ENCODE results near the gene MAD2L2. TPM values are rescaled to one million over a fixed set of nuclear protein-coding genes. Genes with fewer than 3 reads are reported as not detected.

The MAD2L2 gene
- polyA plus RNA-seq, 6 donors from 2014 or later: 43.6 to 75.4 (median 56.2) TPM

DNA sequence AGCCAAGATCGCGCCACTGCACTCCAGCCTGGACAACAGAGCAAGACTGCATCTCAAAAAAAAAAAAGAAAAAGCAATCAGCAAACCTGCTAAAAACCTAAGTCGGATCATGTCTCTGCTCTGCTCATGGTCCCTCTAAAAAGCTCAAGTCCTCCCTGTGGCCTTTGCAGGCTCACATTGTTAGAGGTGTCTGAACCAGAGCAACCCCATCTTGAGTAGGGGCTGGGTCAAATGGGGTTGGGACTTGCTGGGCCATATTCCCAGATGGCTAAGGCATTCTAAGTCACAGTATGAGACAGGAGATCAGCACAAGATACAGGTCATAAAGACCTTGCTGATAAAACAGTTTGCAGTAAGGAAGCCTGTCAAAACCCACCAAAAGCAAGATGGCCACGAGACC is 7.6 kb upstream of the MAD2L2 start:
- no peak for DNase-seq
- Mint-ChIP-seq H3K4me3 (no peak overlapping the region), H3K27me3 (peaks cover 24 to 44% (median 42%) of the 10 kb centered on the region in 3 donors), H3K27ac (no peak overlapping the region), H3K36me3 (no peaks in the 10 kb centered on the region), H3K9me3 (no peaks in the 10 kb centered on the region), H3K4me1 (peaks cover 24 to 36% (median 27%) of the 10 kb centered on the region in 3 donors)
- no peak for ATAC-seq (ENCODE audit: low read depth in 2 of 2)

DNA sequence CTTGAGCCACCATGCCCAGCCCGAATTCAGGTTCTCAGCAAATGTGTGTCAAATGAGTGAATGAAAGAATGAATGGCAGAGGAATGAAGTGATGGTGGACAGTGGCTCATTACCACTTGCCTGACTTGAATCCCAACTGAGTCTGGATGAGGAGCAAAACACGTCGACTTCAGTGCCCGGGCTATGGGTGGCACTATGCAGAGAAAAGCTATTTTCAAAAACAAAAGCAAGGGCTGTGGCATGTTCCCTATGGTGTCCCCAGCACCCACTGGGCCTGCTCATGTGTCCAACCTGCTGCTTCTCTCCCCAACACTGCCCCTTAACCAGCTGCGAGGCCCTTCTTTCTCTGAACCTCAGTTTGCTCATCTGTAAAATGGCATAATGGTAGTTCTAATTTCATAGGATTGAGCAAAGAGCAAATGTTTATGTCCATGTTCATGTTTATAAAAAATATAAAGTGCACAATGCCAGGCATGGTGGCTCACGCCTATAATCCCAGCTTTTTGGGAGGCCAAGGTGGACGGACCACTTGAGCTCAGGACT is 4.3 kb upstream of the MAD2L2 start:
- peak overlapping the region in 1 of 8 donors; percentile 1 for H3K4me3 Mint-ChIP-seq
- no peaks in the 10 kb centered on the region for H3K36me3 Mint-ChIP-seq
- DNase-seq (no peak), ATAC-seq (ENCODE audit: low read depth in 2 of 2) (no peak)
- H3K27me3 Mint-ChIP-seq: peaks cover 7 to 19% (median 17%) of the 10 kb centered on the region in 3 donors
- H3K9me3 Mint-ChIP-seq: no peaks in the 10 kb centered on the region
- peaks cover 10 to 26% (median 17%) of the 10 kb centered on the region in 3 donors for H3K4me1 Mint-ChIP-seq
- no peak overlapping the region for H3K27ac Mint-ChIP-seq

DNA sequence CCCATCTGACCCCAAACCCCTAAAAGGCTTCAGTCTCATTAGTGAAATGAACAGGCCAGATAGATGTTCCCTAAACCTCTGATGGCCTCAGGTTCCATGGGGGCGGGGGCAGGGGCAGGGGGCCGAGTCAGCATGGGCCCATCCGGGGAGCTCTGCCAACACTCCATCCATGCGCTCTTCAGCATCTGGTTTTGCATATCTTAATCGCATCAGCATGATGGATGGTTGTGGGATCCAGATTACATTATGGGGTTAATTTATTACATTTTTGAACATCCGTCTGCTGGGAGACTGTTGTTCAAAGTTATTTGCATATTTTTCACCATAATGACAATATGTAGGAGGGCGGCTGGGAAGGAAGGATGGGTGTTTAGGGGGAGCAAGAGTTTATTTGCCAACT is 3.1 kb upstream of the MAD2L2 start:
- ATAC-seq (ENCODE audit: low read depth in 2 of 2): no peak
- H3K36me3 Mint-ChIP-seq: no peaks in the 10 kb centered on the region
- DNase-seq: no peak

GRCh38 chr1:11682799-11683198 is 1.9 kb upstream of the MAD2L2 start:
- no peaks in the 10 kb centered on the region for H3K9me3 Mint-ChIP-seq
- ATAC-seq (ENCODE audit: low read depth in 2 of 2) (no peak), DNase-seq (no peak)
- H3K27ac Mint-ChIP-seq: no peak overlapping the region
- H3K4me3 Mint-ChIP-seq: peak overlapping the region in 3 of 8 donors; percentile 22 to 54 (median 33)
- no peaks in the 10 kb centered on the region for H3K36me3 Mint-ChIP-seq
- peaks cover 9 to 32% (median 27%) of the 10 kb centered on the region in 3 donors for H3K4me1 Mint-ChIP-seq
- H3K27me3 Mint-ChIP-seq: peaks cover 0 to 3% (median 0%) of the 10 kb centered on the region in 3 donors

More for the DNA sequence above, 3.1 kb upstream of the MAD2L2 start:
- Mint-ChIP-seq H3K27ac (peak overlapping the region in 1 of 6 donors; percentile 66), H3K27me3 (peaks cover 0 to 8% (median 7%) of the 10 kb centered on the region in 3 donors), H3K9me3 (no peaks in the 10 kb centered on the region), H3K4me1 (peaks cover 9 to 23% (median 22%) of the 10 kb centered on the region in 3 donors), H3K4me3 (peak overlapping the region in 1 of 8 donors; percentile 74)

DNA sequence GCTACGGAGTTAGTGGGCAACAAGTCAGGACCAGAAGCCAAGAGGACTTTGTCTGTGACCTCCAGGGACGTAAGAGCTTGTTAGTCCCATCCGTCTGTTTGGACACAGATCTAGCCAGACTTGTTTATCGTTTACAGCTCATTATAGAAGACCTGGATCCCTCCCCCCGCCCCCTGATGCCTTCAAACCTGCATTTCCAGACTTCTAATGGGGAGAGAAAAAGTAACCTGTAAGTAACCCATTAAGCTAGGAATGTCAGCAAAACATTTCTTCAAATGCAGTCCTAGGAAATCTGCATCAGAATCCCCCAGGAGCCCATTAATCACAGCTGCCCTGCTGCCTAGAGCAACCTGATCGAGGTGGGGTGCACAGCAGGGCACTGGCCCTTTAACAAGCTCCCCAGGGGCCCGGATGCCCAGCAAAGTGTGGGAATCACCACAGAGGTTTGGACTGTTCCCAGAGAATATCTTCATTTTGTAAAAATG is 1.4 kb upstream of the MAD2L2 start:
- DNase-seq: no peak
- H3K27ac Mint-ChIP-seq: peak overlapping the region in 1 of 6 donors; percentile 70
- peak overlapping the region in 7 of 8 donors; percentile 63 to 98 (median 93) for H3K4me3 Mint-ChIP-seq
- no peaks in the 10 kb centered on the region for H3K9me3 Mint-ChIP-seq
- H3K4me1 Mint-ChIP-seq: peaks cover 9 to 33% (median 27%) of the 10 kb centered on the region in 3 donors
- no peak for ATAC-seq (ENCODE audit: low read depth in 2 of 2)
- no peaks in the 10 kb centered on the region for H3K27me3 Mint-ChIP-seq
- H3K36me3 Mint-ChIP-seq: no peaks in the 10 kb centered on the region

DNA sequence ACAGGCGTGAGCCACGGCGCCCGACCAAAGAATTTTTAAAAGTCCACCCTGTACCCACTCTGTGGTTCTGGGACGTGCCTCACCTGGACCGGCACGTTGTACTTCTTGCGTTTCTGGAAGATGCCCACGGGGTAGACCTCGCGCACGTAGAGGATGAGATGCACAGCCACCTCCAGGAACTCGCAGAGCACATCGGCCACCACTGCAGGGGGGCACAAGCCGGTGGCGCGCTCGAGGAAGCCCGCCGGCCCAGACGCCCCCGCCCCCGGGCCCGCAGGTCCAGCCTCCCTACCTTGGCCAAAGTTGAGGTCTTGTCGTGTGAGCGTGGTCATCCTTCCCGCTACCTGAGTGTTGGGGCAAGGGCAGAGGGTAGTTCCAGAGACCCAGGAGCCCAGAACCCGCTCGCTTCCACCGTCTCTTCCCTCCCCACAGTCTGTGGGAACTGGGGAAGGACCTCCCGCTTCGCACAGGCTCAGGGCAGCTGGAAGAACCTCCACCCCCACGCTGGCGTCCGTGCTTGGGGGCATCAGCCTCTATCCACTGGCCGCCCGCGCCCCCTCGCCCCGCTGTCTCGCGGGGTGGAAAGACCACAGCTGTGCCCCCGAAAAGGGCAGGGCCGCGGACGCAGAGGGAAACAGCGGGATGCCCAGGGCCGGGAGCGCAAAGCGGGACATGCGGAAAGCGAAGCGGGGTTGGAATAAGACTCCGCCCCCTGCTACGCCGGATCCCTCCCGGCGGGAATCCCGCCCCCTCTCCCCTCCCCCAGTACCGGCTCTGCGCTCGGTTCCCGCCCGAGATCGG is 478 bp downstream of the MAD2L2 start:
- Mint-ChIP-seq H3K9me3 (no peaks in the 10 kb centered on the region), H3K4me3 (peak overlapping the region; percentile 85 to 98 (median 92)), H3K27me3 (no peaks in the 10 kb centered on the region), H3K4me1 (peaks cover 13 to 33% (median 27%) of the 10 kb centered on the region in 3 donors), H3K27ac (peak overlapping the region in 2 of 6 donors; percentile 47), H3K36me3 (no peaks in the 10 kb centered on the region)
- no peak for DNase-seq
- peak; percentile 6 to 9 for ATAC-seq (ENCODE audit: low read depth in 2 of 2)

DNA sequence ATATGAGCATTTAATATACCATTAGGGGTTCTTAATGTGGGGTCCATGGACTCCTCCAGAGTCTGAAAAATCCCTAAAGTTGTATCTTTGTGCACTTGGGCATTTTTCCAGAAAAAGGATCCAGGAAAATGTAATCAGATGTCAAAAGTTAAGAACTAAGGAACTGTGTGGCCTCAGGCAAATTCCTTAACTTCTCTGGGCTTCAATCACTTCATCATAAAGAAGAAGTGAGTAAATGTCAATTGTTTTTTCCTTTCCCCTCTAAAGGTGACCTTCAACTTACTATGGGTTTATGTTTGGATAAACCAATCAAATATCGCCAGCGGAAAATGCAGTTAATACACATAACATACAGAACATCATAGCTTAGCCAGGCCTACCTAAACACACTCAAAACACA is 2.5 kb downstream of the MAD2L2 start:
- Mint-ChIP-seq H3K4me3 (peak overlapping the region in 2 of 8 donors; percentile 16 to 66), H3K9me3 (no peaks in the 10 kb centered on the region), H3K4me1 (peaks cover 10 to 26% (median 22%) of the 10 kb centered on the region in 3 donors), H3K27ac (no peak overlapping the region), H3K36me3 (no peaks in the 10 kb centered on the region), H3K27me3 (no peaks in the 10 kb centered on the region)
- ATAC-seq (ENCODE audit: low read depth in 2 of 2) (no peak), DNase-seq (no peak)

- Mint-ChIP-seq H3K4me1 (peaks cover 8 to 26% (median 14%) of the 10 kb centered on the region in 3 donors), H3K4me3 (no peak overlapping the region), H3K27ac (no peak overlapping the region), H3K36me3 (no peaks in the 10 kb centered on the region), H3K27me3 (no peaks in the 10 kb centered on the region), H3K9me3 (no peaks in the 10 kb centered on the region)
- DNase-seq (no peak), ATAC-seq (ENCODE audit: low read depth in 2 of 2) (no peak)
Measured at GRCh38 chr1:11676386-11677103, 4.4 kb downstream of the MAD2L2 start.

DNA sequence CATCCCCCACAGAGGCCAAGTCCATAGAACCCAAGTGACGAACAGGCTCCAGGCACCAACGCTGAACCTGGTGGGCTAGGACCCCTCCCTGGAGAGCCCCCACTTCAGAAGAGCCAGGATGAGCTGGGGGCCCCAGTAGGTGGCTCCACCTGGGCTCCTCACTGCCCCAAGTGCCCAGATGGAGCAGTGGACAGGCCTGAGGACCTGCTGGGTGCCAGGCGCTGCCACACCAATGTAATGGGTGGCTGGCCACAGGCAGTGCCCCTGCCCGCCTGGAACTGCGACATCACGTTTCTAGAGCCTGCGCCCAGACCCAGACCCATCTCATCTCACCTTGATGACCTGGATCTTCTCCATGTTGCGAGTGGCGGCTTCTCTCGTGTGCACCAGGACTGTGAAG is 5.6 kb downstream of the MAD2L2 start:
- H3K36me3 Mint-ChIP-seq: no peaks in the 10 kb centered on the region
- no peaks in the 10 kb centered on the region for H3K9me3 Mint-ChIP-seq
- H3K27ac Mint-ChIP-seq: no peak overlapping the region
- H3K4me3 Mint-ChIP-seq: peak overlapping the region in 1 of 8 donors; percentile 35
- H3K27me3 Mint-ChIP-seq: no peaks in the 10 kb centered on the region
- H3K4me1 Mint-ChIP-seq: peaks cover 11 to 25% (median 17%) of the 10 kb centered on the region in 3 donors
- no peak for DNase-seq
- ATAC-seq (ENCODE audit: low read depth in 2 of 2): no peak

GRCh38 chr1:11674488-11674887 is 6.5 kb downstream of the MAD2L2 start:
- ATAC-seq (ENCODE audit: low read depth in 2 of 2): no peak
- Mint-ChIP-seq H3K4me3 (peak overlapping the region in 1 of 8 donors; percentile 44), H3K4me1 (peaks cover 8 to 22% (median 11%) of the 10 kb centered on the region in 3 donors), H3K36me3 (no peaks in the 10 kb centered on the region), H3K27ac (peak overlapping the region in 1 of 6 donors; percentile 36), H3K9me3 (no peaks in the 10 kb centered on the region), H3K27me3 (no peaks in the 10 kb centered on the region)
- DNase-seq: no peak

DNA sequence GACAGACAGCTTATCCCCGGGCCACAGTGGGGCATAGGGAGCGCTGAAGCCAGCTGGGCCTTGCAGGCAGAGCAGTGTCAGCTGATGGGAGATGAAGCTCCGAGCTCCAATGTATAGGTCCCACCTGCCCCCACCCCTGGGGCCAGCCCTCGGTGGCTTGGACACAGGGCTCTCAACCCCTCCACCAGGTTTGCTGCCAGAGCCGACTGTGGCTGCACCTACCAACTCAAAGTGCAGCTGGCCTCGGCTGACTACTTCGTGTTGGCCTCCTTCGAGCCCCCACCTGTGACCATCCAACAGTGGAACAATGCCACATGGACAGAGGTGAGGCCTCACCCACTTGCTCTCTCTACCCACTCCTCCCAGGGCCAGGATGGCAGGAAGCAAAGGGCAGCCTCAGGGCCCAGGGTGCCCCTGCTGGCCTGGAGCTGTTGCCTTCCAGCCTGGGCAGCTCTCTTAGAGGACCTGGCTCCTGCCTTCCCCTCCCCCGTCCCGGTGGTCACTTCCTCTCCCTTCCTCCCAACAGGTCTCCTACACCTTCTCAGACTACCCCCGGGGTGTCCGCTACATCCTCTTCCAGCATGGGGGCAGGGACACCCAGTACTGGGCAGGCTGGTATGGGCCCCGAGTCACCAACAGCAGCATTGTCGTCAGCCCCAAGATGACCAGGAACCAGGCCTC is 7.7 kb downstream of the MAD2L2 start:
- Mint-ChIP-seq H3K27me3 (no peaks in the 10 kb centered on the region), H3K9me3 (no peaks in the 10 kb centered on the region), H3K4me1 (peaks cover 6 to 16% (median 12%) of the 10 kb centered on the region in 3 donors), H3K4me3 (no peak overlapping the region), H3K27ac (no peak overlapping the region), H3K36me3 (no peaks in the 10 kb centered on the region)
- DNase-seq (no peak), ATAC-seq (ENCODE audit: low read depth in 2 of 2) (no peak)

- H3K9me3 Mint-ChIP-seq: no peaks in the 10 kb centered on the region
- no peaks in the 10 kb centered on the region for H3K27me3 Mint-ChIP-seq
- no peaks in the 10 kb centered on the region for H3K36me3 Mint-ChIP-seq
- H3K4me3 Mint-ChIP-seq: no peak overlapping the region
- DNase-seq (no peak), ATAC-seq (ENCODE audit: low read depth in 2 of 2) (no peak)
- no peak overlapping the region for H3K27ac Mint-ChIP-seq
- H3K4me1 Mint-ChIP-seq: peaks cover 6 to 12% (median 11%) of the 10 kb centered on the region in 3 donors
Measured at GRCh38 chr1:11671544-11672286, 9.2 kb downstream of the MAD2L2 start.
